HepG2 (cell line): ENCODE data around the gene SART1. TPM values are rescaled to one million over a fixed set of nuclear protein-coding genes. Genes with fewer than 3 reads are reported as not detected.

Experiments
- ATF7 ChIP-seq, 2 experiments: fragments of 450-650 bp in 1 of 2; sonication (generic) in 1 of 2; formaldehyde crosslinking in 1 of 2; IDR thresholded peaks; 2 replicates each; pipeline versions ENCODE4 v1.4.0 to v1.6.1; 2016 to 2020; ENCODE audit warnings: antibody characterized with exemption in 1 of 2, mild to moderate bottlenecking in 1 of 2, missing genetic modification reagents in 1 of 2
- BORCS8-MEF2B ChIP-seq: sonication (generic); formaldehyde crosslinking; IDR thresholded peaks from 2 replicates; pipeline ENCODE4 v1.8.0; 2022; ENCODE audit warnings: mild to moderate bottlenecking, missing genetic modification reagents
- BRD4 ChIP-seq: sonication (generic); formaldehyde crosslinking; IDR thresholded peaks from 2 replicates; pipeline ENCODE4 v1.4.0; 2020; ENCODE audit warnings: missing genetic modification reagents
- CREBL2 ChIP-seq: sonication (generic); formaldehyde crosslinking; IDR thresholded peaks from 2 replicates; pipeline ENCODE4 v1.8.1; 2023; ENCODE audit warnings: missing genetic modification reagents, mild to moderate bottlenecking, borderline replicate concordance
- GABPA ChIP-seq, 2 experiments: IDR thresholded peaks; 2 replicates each; pipeline ENCODE4 v1.6.1; 2011 to 2016; ENCODE audit warnings: low read depth in 2 of 2, low read length in 1 of 2, missing biosample characterization in 1 of 2, missing genetic modification characterization in 1 of 2
- HDAC2 ChIP-seq: sonication (generic); formaldehyde crosslinking; IDR thresholded peaks from 2 replicates; pipeline ENCODE4 v1.4.0; 2020; ENCODE audit warnings: missing genetic modification reagents
- HMGXB4 ChIP-seq, 2 experiments: sonication (generic) in 1 of 2; formaldehyde crosslinking in 1 of 2; IDR thresholded peaks; 2 replicates each; pipeline versions ENCODE4 v1.4.0 to v1.6.1; 2018 to 2020; ENCODE audit warnings: missing genetic modification reagents in 2 of 2, borderline replicate concordance in 1 of 2, low read depth in 1 of 2, mild to moderate bottlenecking in 1 of 2, missing biosample characterization in 1 of 2
- IKZF1 ChIP-seq: fragments of 450-650 bp; IDR thresholded peaks from 2 replicates; pipeline ENCODE4 v1.7.1; 2016
- KMT2B ChIP-seq: IDR thresholded peaks from 2 replicates; pipeline ENCODE4 v1.6.1; 2016; ENCODE audit warnings: missing genetic modification reagents, missing compliant biosample characterization
- MEIS1 ChIP-seq: sonication (generic); formaldehyde crosslinking; IDR thresholded peaks from 2 replicates; pipeline ENCODE4 v1.9.0; 2021; ENCODE audit warnings: mild to moderate bottlenecking, missing genetic modification reagents, moderate library complexity, borderline replicate concordance
- MXD1 ChIP-seq: sonication (generic); formaldehyde crosslinking; IDR thresholded peaks from 2 replicates; pipeline ENCODE4 v1.4.0; 2020; ENCODE audit warnings: mild to moderate bottlenecking, missing genetic modification reagents
- NFKBIZ ChIP-seq: IDR thresholded peaks from 2 replicates; pipeline ENCODE4 v1.6.1; 2018; ENCODE audit warnings: missing genetic modification reagents, missing compliant biosample characterization
- NFRKB ChIP-seq: fragments of 450-650 bp; IDR thresholded peaks from 2 replicates; pipeline ENCODE4 v1.6.1; 2017
- PRPF4 ChIP-seq: fragments of 200-400 bp; formaldehyde crosslinking; IDR thresholded peaks from 2 replicates; pipeline ENCODE4 v1.6.1; 2016; ENCODE audit warnings: low read length, low read depth; ENCODE audit not compliant: poor library complexity, severe bottlenecking
- SAFB2 ChIP-seq: sonication (generic); formaldehyde crosslinking; IDR thresholded peaks from 2 replicates; pipeline ENCODE4 v1.5.1; 2020; ENCODE audit warnings: missing genetic modification reagents, low read depth, mild to moderate bottlenecking, borderline replicate concordance
- SUZ12 ChIP-seq: fragments of 150-350 bp; IDR thresholded peaks from 2 replicates; pipeline ENCODE4 v1.6.1; 2014; ENCODE audit warnings: low read depth, low read length
- TBL1XR1 ChIP-seq: fragments of 150-350 bp; IDR thresholded peaks from 2 replicates; pipeline ENCODE4 v1.6.1; 2014; ENCODE audit warnings: borderline replicate concordance, low read length; ENCODE audit not compliant: partially characterized antibody
- TBX3 ChIP-seq: fragments of 450-650 bp; IDR thresholded peaks from 2 replicates; pipeline ENCODE4 v1.6.1; 2017; ENCODE audit warnings: antibody characterized with exemption, mild to moderate bottlenecking, inconsistent platforms, borderline replicate concordance
- TFDP1 ChIP-seq: IDR thresholded peaks from 2 replicates; pipeline ENCODE4 v1.6.1; 2016; ENCODE audit warnings: missing compliant biosample characterization, missing genetic modification reagents, borderline replicate concordance
- YEATS2 ChIP-seq: sonication (generic); formaldehyde crosslinking; IDR thresholded peaks from 2 replicates; pipeline ENCODE4 v1.4.0; 2020; ENCODE audit warnings: missing genetic modification reagents, borderline replicate concordance
- ZBTB8A ChIP-seq: sonication (generic); formaldehyde crosslinking; IDR thresholded peaks from 2 replicates; pipeline ENCODE4 v1.4.0; 2020; ENCODE audit warnings: mild to moderate bottlenecking, low read depth, missing genetic modification reagents, borderline replicate concordance
- ZFP62 ChIP-seq: sonication (generic); formaldehyde crosslinking; IDR thresholded peaks from 2 replicates; pipeline ENCODE4 v1.4.0; 2020; ENCODE audit warnings: missing genetic modification reagents
- ZFP82 ChIP-seq: sonication (generic); formaldehyde crosslinking; IDR thresholded peaks from 2 replicates; pipeline ENCODE4 v1.5.1; 2020; ENCODE audit warnings: mild to moderate bottlenecking, missing genetic modification reagents, borderline replicate concordance
- ZNF274 ChIP-seq: sonication (generic); formaldehyde crosslinking; IDR thresholded peaks from 2 replicates; pipeline ENCODE4 v1.5.1; 2020; ENCODE audit warnings: mild to moderate bottlenecking, missing genetic modification reagents
- ZNF781 ChIP-seq: sonication (generic); formaldehyde crosslinking; IDR thresholded peaks from 2 replicates; pipeline ENCODE4 v1.5.1; 2020; ENCODE audit warnings: borderline replicate concordance, mild to moderate bottlenecking, missing genetic modification reagents; ENCODE audit errors: not compliant biosample characterization
- ZNF878 ChIP-seq: sonication (generic); formaldehyde crosslinking; IDR thresholded peaks from 2 replicates; pipeline ENCODE4 v1.8.1; 2023; ENCODE audit warnings: mild to moderate bottlenecking, missing genetic modification reagents, moderate library complexity
- ZSCAN12 ChIP-seq: sonication (generic); formaldehyde crosslinking; IDR thresholded peaks from 2 replicates; pipeline ENCODE4 v1.9.0; 2021; ENCODE audit warnings: mild to moderate bottlenecking, missing genetic modification reagents
- polyA plus RNA-seq, 8 experiments: library from polyadenylated mRNA; depleted of rRNA in 3 of 8; stranded (reverse) in 7 of 8; unstranded in 1 of 8; fragments of >200 nt; fragmentation: Illumina TruSeq in 4 of 8; extraction: Trizol in 4 of 8; gene quantifications; 2 replicates each; pipeline versions ENCODE4 v1.2.1 to v1.2.3, GENCODE V29; 2011 to 2016; ENCODE audit warnings: low read depth in 4 of 8, missing spikeins in 1 of 8, mixed read lengths in 1 of 8; ENCODE audit not compliant: insufficient read depth in 1 of 8
- total RNA-seq, 5 experiments: library from RNA; depleted of rRNA; stranded (reverse); fragments of >200 nt; fragmentation: Illumina TruSeq; extraction: Trizol; gene quantifications; 2 replicates each; pipeline ENCODE4 v1.2.3, GENCODE V29; 2016; ENCODE audit warnings: low read depth in 1 of 5

SART1 gene
- total and polyA plus RNA-seq, 2 of the 13 experiments (the other 11 are each of a cell fraction or from before 2014, with no cell fraction given) = 11.3 to 22.5 TPM

- no peak for TF ChIP-seq ATF7 (IDR thresholded peaks at IDR 0.05)
- no peak for TF ChIP-seq ATF7 (CRISPR knock-in tag; IDR thresholded peaks at IDR 0.05)
- TF ChIP-seq GABPA (IDR thresholded peaks at IDR 0.05; ENCODE audit: low read depth, low read length) = no peak
- TF ChIP-seq GABPA (CRISPR knock-in tag; IDR thresholded peaks at IDR 0.05; ENCODE audit: low read depth) = no peak
- TF ChIP-seq NFRKB = no peak
- no peak for TF ChIP-seq ZSCAN12 (CRISPR knock-in tag)
- TF ChIP-seq ZNF781 (CRISPR knock-in tag) = no peak
- no peak for TF ChIP-seq TBL1XR1
- TF ChIP-seq ZBTB8A (CRISPR knock-in tag) = no peak
- no peak for TF ChIP-seq NFKBIZ (CRISPR knock-in tag)
- no peak for TF ChIP-seq ZFP62 (CRISPR knock-in tag)
- TF ChIP-seq TBX3 = no peak
- TF ChIP-seq SUZ12 = no peak
- TF ChIP-seq CREBL2 (CRISPR knock-in tag) = no peak
- 0 out of 2 replicates have a peak, but pooled peaks have one; percentile 31 for TF ChIP-seq MXD1 (CRISPR knock-in tag)
- TF ChIP-seq BRD4 = no peak
- no peak; a peak in 1 of 4 replicates for TF ChIP-seq HMGXB4 (CRISPR knock-in tag; IDR thresholded peaks at IDR 0.05; ENCODE audit: borderline replicate concordance in 1 of 2, low read depth in 1 of 2)
- no peak for TF ChIP-seq YEATS2 (CRISPR knock-in tag)
- TF ChIP-seq PRPF4 = no peak
- TF ChIP-seq SAFB2 (CRISPR knock-in tag) = no peak
- no peak for TF ChIP-seq MEIS1 (CRISPR knock-in tag)
- TF ChIP-seq ZFP82 (CRISPR knock-in tag) = 0 out of 2 replicates have a peak, but pooled peaks have one; percentile 14
- TF ChIP-seq KMT2B = no peak
- TF ChIP-seq ZNF878 (CRISPR knock-in tag) = no peak
- no peak for TF ChIP-seq IKZF1
- no peak for TF ChIP-seq TFDP1 (CRISPR knock-in tag)
- no peak for TF ChIP-seq BORCS8-MEF2B (CRISPR knock-in tag)
- TF ChIP-seq ZNF274 (CRISPR knock-in tag) = no peak; the same call in none of the 2 replicates
- no peak for TF ChIP-seq HDAC2
These were observed 43.1 kb upstream of the SART1 start, which contains the start of gene C11orf68 (continued) for GRCh38 chr11:65918211-65919140.
